DOHH2 (cell line): ENCODE data around the gene UBTD1.
"Not testable (repeated sequence)": the region's sequence is repeated elsewhere in the genome, so short reads cannot be mapped to it uniquely, and the experiment has no call there.

Experiments
- H3F3A ChIP-seq: fragments of 200-600 bp; sonication (generic), shearing (Covaris generic); 2 replicates; pipeline ENCODE4 v1.6.0; 2016; ENCODE audit warnings: antibody characterized with exemption, mild to moderate bottlenecking; ENCODE audit not compliant: control insufficient read depth, insufficient read depth
- H3K27ac ChIP-seq: fragments of 200-600 bp; sonication (generic); 2 replicates; pipeline ENCODE4 v1.5.1; 2014; ENCODE audit warnings: low read depth, mild to moderate bottlenecking, low read length, moderate library complexity
- H3K27me3 ChIP-seq: fragments of 200-600 bp; sonication (generic); 2 replicates; pipeline ENCODE4 v1.6.1; 2014; ENCODE audit warnings: mild to moderate bottlenecking, low read length, mixed read lengths; ENCODE audit not compliant: control insufficient read depth
- H3K36me3 ChIP-seq: fragments of 200-600 bp; sonication (generic); 2 replicates; pipeline ENCODE4 v1.6.1; 2014; ENCODE audit warnings: mild to moderate bottlenecking, low read length, moderate library complexity, mixed read lengths; ENCODE audit not compliant: control insufficient read depth
- H3K4me1 ChIP-seq: fragments of 200-600 bp; sonication (generic); 2 replicates; pipeline ENCODE4 v1.6.1; 2014; ENCODE audit warnings: mild to moderate bottlenecking, low read length, mixed read lengths; ENCODE audit not compliant: control insufficient read depth
- H3K4me2 ChIP-seq: fragments of 200-600 bp; sonication (generic); 2 replicates; pipeline ENCODE4 v1.6.0; 2014; ENCODE audit warnings: mild to moderate bottlenecking, low read length, moderate library complexity
- H3K4me3 ChIP-seq: fragments of 200-600 bp; sonication (generic); 2 replicates; pipeline ENCODE4 v1.5.1; 2014; ENCODE audit warnings: mild to moderate bottlenecking, low read length, mixed read lengths
- H3K79me2 ChIP-seq: fragments of 200-600 bp; sonication (generic); 2 replicates; pipeline ENCODE4 v1.6.1; 2014; ENCODE audit warnings: mild to moderate bottlenecking, low read length, mixed read lengths; ENCODE audit not compliant: control insufficient read depth
- H3K9me2 ChIP-seq: fragments of 200-600 bp; sonication (generic); replicated peaks from 2 replicates; pipeline ENCODE4 v1.6.1; 2014; ENCODE audit warnings: mild to moderate bottlenecking, low read length, mixed read lengths; ENCODE audit not compliant: control insufficient read depth
- H3K9me3 ChIP-seq: fragments of 200-600 bp; sonication (generic); 2 replicates; pipeline ENCODE4 v1.6.1; 2014; ENCODE audit warnings: antibody characterized with exemption, low read length, mixed read lengths; ENCODE audit not compliant: control insufficient read depth, insufficient read depth
- H4K20me1 ChIP-seq: fragments of 200-600 bp; sonication (generic); 2 replicates; pipeline ENCODE4 v1.6.0; 2014; ENCODE audit warnings: low read depth, mild to moderate bottlenecking, antibody characterized with exemption, low read length, moderate library complexity; ENCODE audit not compliant: control insufficient read depth, insufficient read depth
- CTCF ChIP-seq: fragments of 200-600 bp; sonication (generic); IDR thresholded peaks from one replicate; pipeline ENCODE4 v1.5.1; 2014; ENCODE audit warnings: antibody characterized with exemption, mild to moderate bottlenecking, low read depth, low read length; ENCODE audit not compliant: poor library complexity, severe bottlenecking
- EZH2phosphoT487 ChIP-seq: fragments of 200-600 bp; sonication (generic); IDR thresholded peaks from 2 replicates; pipeline ENCODE4 v1.6.1; 2017; ENCODE audit warnings: borderline replicate concordance, mild to moderate bottlenecking, antibody characterized with exemption, low read length, moderate library complexity, mixed read lengths

The UBTD1 gene

GRCh38 chr10:97553575-97554031 is 54.9 kb downstream of the UBTD1 start:
- no peaks in the 10 kb centered on the region for H3K4me1 ChIP-seq
- H3K4me3 ChIP-seq, result no peak overlapping the region
- no peaks in the 10 kb centered on the region for H4K20me1 ChIP-seq
- no peaks in the 10 kb centered on the region; the same call in 1 of the 2 replicates for H3K9me3 ChIP-seq
- H3K36me3 ChIP-seq, result no peaks in the 10 kb centered on the region
- H3F3A ChIP-seq, result no peaks in the 10 kb centered on the region
- no peaks in the 10 kb centered on the region for H3K27me3 ChIP-seq
- no peaks in the 10 kb centered on the region for H3K79me2 ChIP-seq
- no peak overlapping the region for H3K4me2 ChIP-seq
- no peaks in the 10 kb centered on the region for H3K9me2 ChIP-seq
- no peak overlapping the region for H3K27ac ChIP-seq
- TF ChIP-seq EZH2phosphoT487 (no peak), CTCF (peak; percentile 90)

GRCh38 chr10:97554336-97554735 is 55.6 kb downstream of the UBTD1 start:
- not testable (repeated sequence) for H3K9me3 ChIP-seq, H4K20me1 ChIP-seq, H3K9me2 ChIP-seq, H3K79me2 ChIP-seq, H3F3A ChIP-seq, H3K4me3 ChIP-seq, H3K4me2 ChIP-seq, H3K27ac ChIP-seq, H3K36me3 ChIP-seq, H3K27me3 ChIP-seq, H3K4me1 ChIP-seq

- H3F3A ChIP-seq, H3K36me3 ChIP-seq, H3K9me3 ChIP-seq, H3K4me1 ChIP-seq, H3K27me3 ChIP-seq, H3K27ac ChIP-seq, H3K9me2 ChIP-seq, H4K20me1 ChIP-seq, H3K4me2 ChIP-seq, H3K4me3 ChIP-seq, H3K79me2 ChIP-seq: not testable (repeated sequence)
Measured at GRCh38 chr10:97555541-97555940, 56.8 kb downstream of the UBTD1 start.

GRCh38 chr10:97560731-97561381 is 62.1 kb downstream of the UBTD1 start:
- H3K36me3 ChIP-seq, H3K4me2 ChIP-seq, H3K79me2 ChIP-seq: not testable (repeated sequence)

GRCh38 chr10:97561386-97562077 is 62.8 kb downstream of the UBTD1 start:
- H3K9me3 ChIP-seq, H3K4me3 ChIP-seq, H3K27ac ChIP-seq, H4K20me1 ChIP-seq, H3F3A ChIP-seq, H3K36me3 ChIP-seq, H3K79me2 ChIP-seq, H3K4me2 ChIP-seq, H3K9me2 ChIP-seq, H3K27me3 ChIP-seq, H3K4me1 ChIP-seq: not testable (repeated sequence)

More at GRCh38 chr10:97560731-97561381, 62.1 kb downstream of the UBTD1 start:
- H3K4me1 ChIP-seq, H3K9me3 ChIP-seq, H3K9me2 ChIP-seq, H3K27me3 ChIP-seq, H3K4me3 ChIP-seq, H3F3A ChIP-seq, H3K27ac ChIP-seq, H4K20me1 ChIP-seq: not testable (repeated sequence)

- H3K4me1 ChIP-seq, H3F3A ChIP-seq, H3K9me3 ChIP-seq, H3K36me3 ChIP-seq, H3K27ac ChIP-seq, H3K9me2 ChIP-seq, H4K20me1 ChIP-seq, H3K4me3 ChIP-seq, H3K4me2 ChIP-seq, H3K27me3 ChIP-seq, H3K79me2 ChIP-seq: not testable (repeated sequence)
Measured at GRCh38 chr10:97562329-97562728, 63.6 kb downstream of the UBTD1 start.
